ENCODE results near the gene CALN1. TPM values are rescaled to one million over a fixed set of nuclear protein-coding genes. Genes with fewer than 3 reads are reported as not detected.
"Not testable (repeated sequence)": the region's sequence is repeated elsewhere in the genome, so short reads cannot be mapped to it uniquely, and the experiment has no call there.

Gene CALN1
- total and polyA plus RNA-seq, 11 donors, result not detected

GRCh38 chr7:71935674-71936073 lies 476.5 kb downstream of the CALN1 start:
- H3K9me3 ChIP-seq, result peaks cover 0 to 5% (median 0%) of the 10 kb centered on the region in 12 donors
- H3K27me3 ChIP-seq, result no peaks in the 10 kb centered on the region
- DNase-seq (no peak), ATAC-seq (no peak)
- H3K36me3 ChIP-seq, result no peaks in the 10 kb centered on the region
- H3K27ac ChIP-seq, result no peak overlapping the region
- H3K4me1 ChIP-seq, result no peaks in the 10 kb centered on the region
- 85 to 97% (median 94%) methylated on average over 5 of the region's 5 CpGs for WGBS, 4 donors
- TF ChIP-seq, protein P1, sequence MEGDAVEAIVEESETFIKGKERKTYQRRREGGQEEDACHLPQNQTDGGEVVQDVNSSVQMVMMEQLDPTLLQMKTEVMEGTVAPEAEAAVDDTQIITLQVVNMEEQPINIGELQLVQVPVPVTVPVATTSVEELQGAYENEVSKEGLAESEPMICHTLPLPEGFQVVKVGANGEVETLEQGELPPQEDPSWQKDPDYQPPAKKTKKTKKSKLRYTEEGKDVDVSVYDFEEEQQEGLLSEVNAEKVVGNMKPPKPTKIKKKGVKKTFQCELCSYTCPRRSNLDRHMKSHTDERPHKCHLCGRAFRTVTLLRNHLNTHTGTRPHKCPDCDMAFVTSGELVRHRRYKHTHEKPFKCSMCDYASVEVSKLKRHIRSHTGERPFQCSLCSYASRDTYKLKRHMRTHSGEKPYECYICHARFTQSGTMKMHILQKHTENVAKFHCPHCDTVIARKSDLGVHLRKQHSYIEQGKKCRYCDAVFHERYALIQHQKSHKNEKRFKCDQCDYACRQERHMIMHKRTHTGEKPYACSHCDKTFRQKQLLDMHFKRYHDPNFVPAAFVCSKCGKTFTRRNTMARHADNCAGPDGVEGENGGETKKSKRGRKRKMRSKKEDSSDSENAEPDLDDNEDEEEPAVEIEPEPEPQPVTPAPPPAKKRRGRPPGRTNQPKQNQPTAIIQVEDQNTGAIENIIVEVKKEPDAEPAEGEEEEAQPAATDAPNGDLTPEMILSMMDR (IDR thresholded peaks at IDR 0.05), result no peak
- no peak for TF ChIP-seq POLR2A (IDR thresholded peaks at IDR 0.05)
- intact Hi-C loops (cut with DNase I), result no loop called here
- H3K4me3 ChIP-seq, result no peak overlapping the region

GRCh38 chr7:71933426-71933825 lies 478.7 kb downstream of the CALN1 start:
- no peak for ATAC-seq
- intact Hi-C loops (cut with DNase I), result no loop called here

DNA sequence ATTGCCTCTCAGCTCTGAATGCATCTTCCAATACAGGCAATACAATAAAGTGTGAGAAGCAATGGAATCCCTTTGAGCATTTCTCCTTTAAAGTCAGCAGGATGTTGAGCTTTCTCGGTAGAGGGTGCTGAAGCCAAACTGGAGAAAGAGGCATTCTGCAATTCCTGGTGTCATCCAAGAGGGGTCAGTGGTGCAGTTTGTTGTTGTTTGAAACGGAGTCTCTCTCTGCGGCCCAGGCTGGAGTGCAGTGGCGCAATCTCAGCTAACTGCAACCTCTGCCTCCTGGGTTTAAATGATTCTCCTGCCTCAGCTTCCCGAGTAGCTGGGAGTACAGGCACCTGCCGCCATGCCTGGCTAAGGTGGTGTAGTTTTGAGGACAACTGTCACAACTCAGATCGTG lies 486.5 kb downstream of the CALN1 start:
- TF ChIP-seq, protein P1 (IDR thresholded peaks at IDR 0.05), result peak in 1 of 12 donors; percentile 7
- no peak for TF ChIP-seq POLR2A (IDR thresholded peaks at IDR 0.05)
- Histone ChIP-seq H3K36me3 (no peaks in the 10 kb centered on the region), H3K27ac (no peak overlapping the region), H3K4me3 (no peak overlapping the region), H3K9me3 (peaks cover 0 to 48% (median 20%) of the 10 kb centered on the region in 12 donors), H3K27me3 (no peaks in the 10 kb centered on the region), H3K4me1 (no peaks in the 10 kb centered on the region)
- WGBS, 4 donors, result 55 to 65% (median 56%) methylated on average over 7 of the region's 7 CpGs
- ATAC-seq (no peak), DNase-seq (no peak)
- intact Hi-C loops (cut with DNase I), result loop anchor here in 1 of 10 donors (10.0 kb wide), 1 partner anchor 569 kb away; no protein-coding TSS in a partner anchor

More at GRCh38 chr7:71933426-71933825, 478.7 kb downstream of the CALN1 start:
- H3K27me3 ChIP-seq, result no peaks in the 10 kb centered on the region
- WGBS, 4 donors, result 88 to 92% (median 91%) methylated on average over 7 of the region's 7 CpGs
- no peak for TF ChIP-seq POLR2A (IDR thresholded peaks at IDR 0.05)
- TF ChIP-seq, protein P1 (IDR thresholded peaks at IDR 0.05), result no peak
- H3K9me3 ChIP-seq, result peaks cover 0 to 21% (median 0%) of the 10 kb centered on the region in 12 donors
- no peak overlapping the region for H3K27ac ChIP-seq
- no peak overlapping the region for H3K4me3 ChIP-seq
- no peak for DNase-seq
- H3K36me3 ChIP-seq, result no peaks in the 10 kb centered on the region
- H3K4me1 ChIP-seq, result no peaks in the 10 kb centered on the region

DNA sequence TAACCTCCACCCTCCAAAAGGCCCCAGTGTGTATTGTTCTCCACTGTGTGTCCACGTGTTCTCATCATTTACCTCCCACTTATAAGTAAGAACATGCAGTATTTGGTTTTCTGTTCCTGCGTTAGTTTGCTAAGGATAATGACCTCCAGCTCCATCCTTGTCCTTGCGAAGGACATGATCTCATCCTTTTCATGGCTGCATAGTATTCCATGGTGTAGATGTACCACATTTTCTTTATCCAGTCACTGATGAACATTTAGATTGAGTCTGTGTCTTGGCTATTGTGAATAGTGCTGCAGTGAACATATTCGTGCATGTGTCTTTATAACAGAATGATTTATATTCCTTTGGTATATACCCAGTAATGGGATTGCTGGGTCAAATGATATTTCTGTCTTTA lies 497.9 kb downstream of the CALN1 start:
- ATAC-seq; H3K27ac ChIP-seq; H3K27me3 ChIP-seq; intact Hi-C loops (cut with DNase I); H3K4me1 ChIP-seq; H3K36me3 ChIP-seq; H3K4me3 ChIP-seq; DNase-seq: not testable (repeated sequence)
- WGBS, 4 donors, result 81 to 92% (median 90%) methylated on average over 4 of the region's 4 CpGs
- H3K9me3 ChIP-seq, result peaks cover 0 to 18% (median 0%) of the 10 kb centered on the region in 12 donors

DNA sequence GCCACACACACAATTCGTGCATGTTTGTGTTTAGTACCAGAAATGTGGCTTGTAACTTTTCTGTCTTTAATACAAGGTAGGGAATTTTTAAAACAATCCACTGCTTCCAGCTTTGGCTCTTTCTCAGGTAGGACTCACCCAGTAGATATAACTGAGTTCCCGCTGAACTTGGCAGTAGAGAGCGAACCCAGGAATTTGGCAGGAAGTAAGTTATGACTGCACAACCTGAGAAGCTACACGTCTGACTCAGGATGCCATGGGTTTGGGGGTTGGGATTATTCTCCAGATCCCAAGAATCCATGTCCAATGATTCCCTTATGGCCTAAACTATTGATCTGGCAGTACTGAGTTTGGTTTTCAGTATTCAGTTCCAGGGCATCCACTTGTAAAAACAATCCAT lies 499.7 kb downstream of the CALN1 start:
- Histone ChIP-seq H3K36me3 (no peaks in the 10 kb centered on the region), H3K9me3 (peaks cover 0 to 18% (median 0%) of the 10 kb centered on the region in 12 donors), H3K4me1 (no peaks in the 10 kb centered on the region), H3K27me3 (no peaks in the 10 kb centered on the region), H3K27ac (no peak overlapping the region), H3K4me3 (no peak overlapping the region)
- TF ChIP-seq, protein P1 (IDR thresholded peaks at IDR 0.05), result no peak
- no peak for TF ChIP-seq POLR2A (IDR thresholded peaks at IDR 0.05)
- intact Hi-C loops (cut with DNase I), result no loop called here
- no peak for ATAC-seq
- WGBS, 4 donors, result 61 to 71% (median 67%) methylated on average over 4 of the region's 4 CpGs
- no peak for DNase-seq

Data from heart left ventricle (tissue), 16 donors.